H9 (cell line): ENCODE measurements around the gene GOLGA1. TPM values are rescaled to one million over a fixed set of nuclear protein-coding genes. Genes with fewer than 3 reads are reported as not detected.
"Not testable (repeated sequence)": the region's sequence is repeated elsewhere in the genome, so short reads cannot be mapped to it uniquely, and the experiment has no call there.

Source experiments
- DNase-seq: peaks from one replicate; pipeline ENCODE4 v3.0.0-alpha.2; 2017
- H2AFZ ChIP-seq: one replicate; pipeline ENCODE4 v1.6.1; 2013; ENCODE audit warnings: mild to moderate bottlenecking, low read length, control low read depth, moderate library complexity
- H2AK5ac ChIP-seq: 2 replicates; pipeline ENCODE4 v1.6.1; 2013; ENCODE audit warnings: low read length, control low read depth, mixed read lengths; ENCODE audit not compliant: insufficient read length
- H2BK120ac ChIP-seq: one replicate; pipeline ENCODE4 v1.6.1; 2013; ENCODE audit warnings: low read depth, mild to moderate bottlenecking, low read length, control low read depth, inconsistent platforms; ENCODE audit not compliant: poor library complexity, severe bottlenecking
- H2BK12ac ChIP-seq: 2 replicates; pipeline ENCODE4 v1.6.1; 2013; ENCODE audit warnings: low read length, control low read depth, mixed read lengths, low read depth; ENCODE audit not compliant: insufficient read length
- H2BK15ac ChIP-seq: 2 replicates; pipeline ENCODE4 v1.6.1; 2013; ENCODE audit warnings: low read depth, low read length, control low read depth
- H2BK20ac ChIP-seq: one replicate; pipeline ENCODE4 v1.6.1; 2013; ENCODE audit warnings: low read depth, mild to moderate bottlenecking, low read length, control low read depth, inconsistent platforms; ENCODE audit not compliant: poor library complexity, severe bottlenecking
- H2BK5ac ChIP-seq: 2 replicates; pipeline ENCODE4 v1.6.1; 2013; ENCODE audit warnings: low read length, control low read depth, mixed read lengths; ENCODE audit not compliant: insufficient read length
- H3K14ac ChIP-seq: 2 replicates; pipeline ENCODE4 v1.6.1; 2013; ENCODE audit warnings: low read length, control low read depth; ENCODE audit not compliant: insufficient read depth
- H3K18ac ChIP-seq: 2 replicates; pipeline ENCODE4 v1.6.1; 2013; ENCODE audit warnings: low read depth, mild to moderate bottlenecking, mixed read lengths, low read length, control low read depth; ENCODE audit not compliant: insufficient read length
- H3K23ac ChIP-seq: 2 replicates; pipeline ENCODE4 v1.6.1; 2013; ENCODE audit warnings: low read length, control low read depth, mixed read lengths, low read depth; ENCODE audit not compliant: insufficient read length
- H3K23me2 ChIP-seq: 2 replicates; pipeline ENCODE4 v1.6.1; 2013; ENCODE audit warnings: low read depth, mild to moderate bottlenecking, mixed read lengths, low read length, control low read depth; ENCODE audit not compliant: insufficient read length, poor library complexity, severe bottlenecking
- H3K27ac ChIP-seq: 2 replicates; pipeline ENCODE4 v1.5.1; 2013; ENCODE audit warnings: low read length, control low read depth, mixed read lengths, low read depth; ENCODE audit not compliant: insufficient read length
- H3K27me3 ChIP-seq: 2 replicates; pipeline ENCODE4 v1.6.1; 2013; ENCODE audit warnings: low read length, control low read depth, inconsistent platforms; ENCODE audit not compliant: insufficient read depth
- H3K4ac ChIP-seq: 2 replicates; pipeline ENCODE4 v1.6.1; 2013; ENCODE audit warnings: low read depth, mild to moderate bottlenecking, control low read depth, inconsistent platforms, low read length, moderate library complexity
- H3K4me1 ChIP-seq: 2 replicates; pipeline ENCODE4 v1.6.1; 2013; ENCODE audit warnings: low read length, control low read depth, inconsistent platforms; ENCODE audit not compliant: insufficient read depth
- H3K4me2 ChIP-seq: 2 replicates; pipeline ENCODE4 v1.6.1; 2013; ENCODE audit warnings: low read length, control low read depth, mixed read lengths; ENCODE audit not compliant: insufficient read length, insufficient read depth
- H3K56ac ChIP-seq: 2 replicates; pipeline ENCODE4 v1.6.1; 2013; ENCODE audit warnings: low read depth, mild to moderate bottlenecking, mixed read lengths, low read length, control low read depth; ENCODE audit not compliant: insufficient read length
- H3K79me1 ChIP-seq: 2 replicates; pipeline ENCODE4 v1.6.1; 2013; ENCODE audit warnings: low read depth, mild to moderate bottlenecking, moderate library complexity, low read length, control low read depth, inconsistent platforms; ENCODE audit not compliant: insufficient read depth, poor library complexity, severe bottlenecking
- H3K79me2 ChIP-seq: 2 replicates; pipeline ENCODE4 v1.6.1; 2013; ENCODE audit warnings: low read length, control low read depth, inconsistent platforms; ENCODE audit not compliant: insufficient read depth
- H3K9ac ChIP-seq: 2 replicates; pipeline ENCODE4 v1.6.1; 2013; ENCODE audit warnings: low read length, control low read depth, mixed read lengths; ENCODE audit not compliant: insufficient read length; ENCODE audit errors: extremely low read depth
- H3K9me3 ChIP-seq: one replicate; pipeline ENCODE4 v1.6.1; 2013; ENCODE audit warnings: low read depth, low read length, inconsistent platforms; ENCODE audit not compliant: control insufficient read depth
- H3T11ph ChIP-seq: one replicate; pipeline ENCODE4 v1.6.1; 2013; ENCODE audit warnings: mild to moderate bottlenecking, low read length, control low read depth, inconsistent platforms
- H4K20me1 ChIP-seq: one replicate; pipeline ENCODE4 v1.6.1; 2013; ENCODE audit not compliant: control insufficient read depth, insufficient read length, insufficient read depth
- H4K5ac ChIP-seq: 2 replicates; pipeline ENCODE4 v1.6.1; 2013; ENCODE audit warnings: low read depth, mild to moderate bottlenecking, mixed read lengths, low read length, control low read depth; ENCODE audit not compliant: insufficient read length
- H4K8ac ChIP-seq: replicated peaks from 2 replicates; pipeline ENCODE4 v1.6.1; 2013; ENCODE audit warnings: low read length, control low read depth, mixed read lengths, low read depth; ENCODE audit not compliant: insufficient read length
- H4K91ac ChIP-seq: 2 replicates; pipeline ENCODE4 v1.6.1; 2013; ENCODE audit warnings: low read depth, mild to moderate bottlenecking, moderate library complexity, mixed read lengths, low read length, control low read depth; ENCODE audit not compliant: insufficient read length
- H3K27ac Mint-ChIP-seq, 3 experiments: 2 replicates in 2 of 3; 3 replicates in 1 of 3; pipeline ENCODE4 v1.8.0; 2020 to 2021; ENCODE audit warnings: mixed read lengths in 3 of 3, mild to moderate bottlenecking in 1 of 3, moderate library complexity in 1 of 3
- H3K27me3 Mint-ChIP-seq: 2 replicates; pipeline ENCODE4 v1.8.0; 2021; ENCODE audit warnings: low read depth, mild to moderate bottlenecking, moderate library complexity, mixed read lengths
- H3K36me3 Mint-ChIP-seq, 3 experiments: 2 replicates in 2 of 3; 3 replicates in 1 of 3; pipeline ENCODE4 v1.8.0; 2020 to 2021; ENCODE audit warnings: low read depth in 3 of 3, mixed read lengths in 3 of 3; ENCODE audit not compliant: insufficient read depth in 1 of 3
- H3K4me1 Mint-ChIP-seq, 2 experiments: 2 replicates each; pipeline ENCODE4 v1.8.0; 2020; ENCODE audit warnings: mixed read lengths in 2 of 2
- H3K4me3 Mint-ChIP-seq, 2 experiments: 2 replicates in 1 of 2; 3 replicates in 1 of 2; pipeline ENCODE4 v1.8.0; 2020 to 2021; ENCODE audit warnings: mild to moderate bottlenecking in 2 of 2, mixed read lengths in 2 of 2, moderate library complexity in 1 of 2
- H3K9me3 Mint-ChIP-seq, 2 experiments: 2 replicates in 1 of 2; 3 replicates in 1 of 2; pipeline ENCODE4 v1.8.0; 2020; ENCODE audit warnings: mild to moderate bottlenecking in 2 of 2, mixed read lengths in 2 of 2, moderate library complexity in 1 of 2
- CTCF ChIP-seq: fragments of 200-600 bp; sonication (generic); conservative IDR thresholded peaks from 3 replicates; pipeline ENCODE4 v1.8.0; 2021; ENCODE audit warnings: antibody characterized with exemption, mild to moderate bottlenecking
- WGBS: extraction: QIAGEN DNeasy Blood & Tissue Kit; methylation state at CpG from one replicate; pipeline ENCODE4 v1.1.7; 2013; ENCODE audit warnings: missing lambda C conversion rate, low lambda C conversion rate, mixed read lengths; ENCODE audit not compliant: insufficient read length; ENCODE audit errors: extremely low coverage; 5-methylcytosine and 5-hydroxymethylcytosine counted together
- total RNA-seq: library from RNA; stranded (reverse); gene quantifications from 2 replicates; pipeline ENCODE4 v1.2.1, GENCODE V29; 2021

The GOLGA1 gene
- total RNA-seq, 1 experiment from 2014 or later = 7.6 TPM

- WGBS = no CpG with 5 or more reads among the region's 12 CpGs
- Histone ChIP-seq H4K91ac (no peak overlapping the region), H3K9me3 (no peaks in the 10 kb centered on the region), H2BK120ac (no peak overlapping the region), H4K8ac (no peak overlapping the region), H3K18ac (peak overlapping the region; percentile 15), H3K27ac (no peak overlapping the region), H2BK20ac (no peak overlapping the region), H2AK5ac (no peak overlapping the region), H2BK15ac (no peak overlapping the region), H3K56ac (no peak overlapping the region), H3K14ac (no peak overlapping the region; the same call in 1 of the 2 replicates), H2BK12ac (no peak overlapping the region), H3K9ac (no peak overlapping the region), H2AFZ (no peak overlapping the region), H3K79me2 (no peaks in the 10 kb centered on the region), H3K27me3 (no peaks in the 10 kb centered on the region), H3K4me1 (no peaks in the 10 kb centered on the region), H4K5ac (no peak overlapping the region), H3K79me1 (no peaks in the 10 kb centered on the region), H3K23me2 (no peaks in the 10 kb centered on the region), H2BK5ac (no peak overlapping the region), H3T11ph (no peak overlapping the region), H3K23ac (no peak overlapping the region), H3K4ac (no peak overlapping the region), H4K20me1 (no peaks in the 10 kb centered on the region), H3K4me2 (no peak overlapping the region)
- H3K4me1 Mint-ChIP-seq = peaks cover 2 to 16% of the 10 kb centered on the region in 2 experiments; a peak in 2 of 4 replicates
- H3K27ac Mint-ChIP-seq = peak overlapping the region in 1 of 3 experiments; percentile 91; a peak in 1 of 7 replicates
- peak; percentile 75 for TF ChIP-seq CTCF
- H3K36me3 Mint-ChIP-seq = no peaks in the 10 kb centered on the region; a peak in 1 of 7 replicates
- H3K27me3 Mint-ChIP-seq = no peaks in the 10 kb centered on the region
- peak; percentile 79 for DNase-seq
- peak overlapping the region in 1 of 2 experiments; percentile 27; a peak in 1 of 5 replicates for H3K4me3 Mint-ChIP-seq
- H3K9me3 Mint-ChIP-seq = no peaks in the 10 kb centered on the region
Observed at GRCh38 chr9:124839612-124840299, 101.1 kb downstream of the GOLGA1 start.

GRCh38 chr9:124838567-124839275 lies 102.2 kb downstream of the GOLGA1 start:
- H4K20me1 ChIP-seq, DNase-seq, H2BK20ac ChIP-seq, H3K23me2 ChIP-seq, H3K56ac ChIP-seq, H2BK12ac ChIP-seq, H3K9me3 Mint-ChIP-seq, H2AK5ac ChIP-seq, H3K4me2 ChIP-seq, H2AFZ ChIP-seq, H4K5ac ChIP-seq, H2BK5ac ChIP-seq, H3K27ac ChIP-seq, H3K27ac Mint-ChIP-seq, H3K4ac ChIP-seq, H3K79me1 ChIP-seq, H3T11ph ChIP-seq, H2BK15ac ChIP-seq, H3K23ac ChIP-seq, H3K4me3 Mint-ChIP-seq, H3K18ac ChIP-seq, H3K4me1 ChIP-seq, H3K27me3 ChIP-seq, H4K8ac ChIP-seq, H3K14ac ChIP-seq, H3K9ac ChIP-seq, H3K36me3 Mint-ChIP-seq, H3K27me3 Mint-ChIP-seq, H3K79me2 ChIP-seq, H2BK120ac ChIP-seq, H4K91ac ChIP-seq, H3K9me3 ChIP-seq: not testable (repeated sequence)
- no CpG with 5 or more reads among the region's 52 CpGs for WGBS
- peaks cover 2 to 21% of the 10 kb centered on the region in 2 experiments; a peak in 2 of 4 replicates for H3K4me1 Mint-ChIP-seq
